ENCODE measurements around the gene TBC1D2B.

TBC1D2B gene

GRCh38 chr15:78024519-78024870, 53.0 kb downstream of the TBC1D2B start:
- DNase-seq = no peak

DNA sequence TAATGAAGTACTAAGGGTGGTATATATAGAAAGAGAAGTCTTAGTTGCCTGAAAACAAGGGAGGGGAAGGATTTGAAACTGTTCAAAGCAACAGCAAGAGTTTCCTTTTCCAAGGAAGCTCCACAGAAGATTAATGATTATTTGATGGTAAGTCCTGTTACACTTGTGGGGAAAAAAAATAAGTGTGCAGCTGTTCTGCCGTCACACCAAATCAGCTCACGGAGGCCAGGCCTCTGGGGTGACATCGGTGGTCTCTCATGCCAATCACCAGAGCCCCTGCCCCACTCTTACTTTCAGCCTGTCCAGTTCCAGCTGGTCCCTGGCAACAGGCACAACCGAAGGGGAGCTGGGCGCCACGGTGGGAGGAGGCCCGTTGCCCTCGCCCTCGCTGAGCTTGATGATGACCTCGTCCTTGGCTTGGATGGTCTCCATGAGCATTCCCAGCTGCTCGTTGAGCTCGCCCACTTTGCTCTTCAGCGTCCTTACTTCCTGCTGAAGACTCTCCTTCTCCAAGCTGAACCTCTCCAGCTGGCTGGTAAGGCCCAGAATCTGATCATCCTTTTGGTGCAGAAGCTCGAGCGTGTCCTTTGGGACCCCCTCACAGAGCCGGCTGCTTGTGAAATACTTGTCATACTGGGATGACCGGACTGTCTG, 53.5 kb downstream of the TBC1D2B start:
- no peak for DNase-seq

DNA sequence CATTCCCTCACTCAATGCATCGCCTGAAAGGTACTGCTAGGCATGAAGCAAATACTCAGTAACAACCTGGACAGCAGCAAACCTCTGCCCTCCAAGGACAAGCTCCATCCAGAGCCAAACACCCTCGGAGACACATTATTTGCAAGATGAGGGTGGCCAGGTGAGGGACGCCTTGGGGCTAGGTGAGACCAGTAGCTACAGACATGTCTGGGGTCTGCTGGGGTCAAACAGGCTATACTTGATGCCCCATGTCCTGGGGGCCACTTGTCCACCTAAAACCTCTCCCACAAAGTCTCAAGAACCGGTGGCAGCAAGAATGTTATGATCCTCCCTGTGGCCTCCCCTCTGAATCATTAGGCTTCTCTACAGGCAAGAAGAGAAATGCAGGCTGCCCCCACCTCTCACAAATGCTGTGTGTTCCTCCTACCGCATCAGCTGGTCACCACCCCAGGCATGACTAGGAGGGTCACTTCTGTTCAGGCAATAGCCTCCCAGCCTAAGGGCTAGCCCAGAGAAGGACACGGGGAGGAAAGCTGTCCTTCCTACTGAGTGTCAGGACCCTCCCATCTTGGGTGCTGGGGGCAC, 54.3 kb downstream of the TBC1D2B start:
- DNase-seq = no peak

DNA sequence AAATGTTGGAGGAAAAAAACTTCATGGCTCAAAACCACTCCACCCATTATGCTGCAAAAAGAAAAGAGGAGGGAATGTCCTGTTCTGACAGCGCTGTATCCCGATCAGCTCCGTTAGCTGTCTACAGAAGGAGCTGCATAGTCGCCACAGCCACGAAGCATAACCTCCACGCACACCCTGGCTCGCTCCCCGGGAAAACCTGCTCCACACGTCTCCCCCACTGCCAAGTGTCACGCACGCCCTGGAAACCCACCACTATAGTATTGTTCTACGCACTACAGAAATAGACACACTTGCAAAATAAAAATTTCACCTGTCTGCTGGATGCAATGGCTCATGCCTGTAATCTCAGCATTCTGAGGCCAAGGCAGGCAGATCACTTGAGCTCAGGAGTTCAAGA, 55.8 kb downstream of the TBC1D2B start:
- DNase-seq = no peak

GRCh38 chr15:78020007-78020406, 57.5 kb downstream of the TBC1D2B start:
- DNase-seq = no peak

DNA sequence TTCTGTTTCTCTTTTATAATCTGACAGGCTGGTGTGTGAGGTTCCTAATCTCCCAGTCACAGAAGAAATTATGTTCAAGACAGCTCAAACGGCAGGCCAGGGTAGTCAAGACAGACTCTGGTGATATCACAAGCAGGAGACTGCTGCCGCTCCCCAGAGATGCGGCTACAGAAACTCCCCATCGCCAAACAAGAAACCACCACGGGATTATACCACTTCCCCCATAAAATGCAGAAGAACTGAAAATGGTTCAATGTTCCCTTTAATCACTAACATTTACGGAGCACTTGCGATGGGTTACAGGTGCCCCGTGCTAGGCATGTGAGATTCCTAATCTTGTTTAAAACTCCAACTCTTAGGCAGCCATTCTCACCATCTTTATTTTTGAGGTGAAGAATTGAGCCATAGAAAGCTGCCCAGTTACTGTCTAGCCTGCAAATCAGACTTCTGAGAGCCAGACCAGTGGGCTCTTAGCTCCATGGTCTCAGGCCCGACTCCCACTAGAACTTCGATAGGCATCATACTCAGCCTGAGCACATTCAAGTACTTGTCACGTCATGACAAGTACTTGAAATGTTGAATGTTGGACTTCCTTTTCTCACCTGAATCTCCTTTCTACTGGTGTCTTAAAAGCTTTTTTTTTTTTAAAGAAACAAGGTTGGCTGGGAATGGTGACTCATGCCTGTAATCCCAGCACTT, 58.4 kb downstream of the TBC1D2B start:
- DNase-seq = no peak

GRCh38 chr15:78018445-78018844, 59.1 kb downstream of the TBC1D2B start:
- DNase-seq = no peak

GRCh38 chr15:78016860-78017259, 60.7 kb downstream of the TBC1D2B start:
- DNase-seq = no peak

GRCh38 chr15:78012643-78013077, 64.9 kb downstream of the TBC1D2B start:
- no peak for DNase-seq

DNA sequence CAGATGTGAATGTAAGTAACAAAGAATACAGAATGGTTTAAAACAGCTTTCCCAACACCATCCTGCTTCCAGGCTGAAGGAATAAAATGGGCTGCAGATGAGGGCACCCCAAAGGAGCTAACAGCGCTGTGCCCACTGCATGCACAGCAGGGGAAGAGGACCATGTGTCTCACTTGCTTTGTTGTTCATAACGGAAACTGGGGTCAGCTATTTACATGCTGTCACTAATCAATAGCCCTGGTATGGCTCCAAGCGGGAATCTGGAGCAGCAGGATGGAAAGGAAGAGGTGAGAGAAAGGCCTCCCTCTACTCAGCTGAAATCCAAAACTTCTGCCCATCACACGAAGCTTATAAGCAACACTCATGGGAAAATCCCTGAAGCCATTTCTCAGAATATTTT, 67.4 kb downstream of the TBC1D2B start:
- no peak for DNase-seq

GRCh38 chr15:78007964-78008886, 69.3 kb downstream of the TBC1D2B start:
- no peak for DNase-seq

GRCh38 chr15:78007211-78007931, 70.1 kb downstream of the TBC1D2B start:
- no peak for DNase-seq

GRCh38 chr15:78006567-78007205, 70.8 kb downstream of the TBC1D2B start:
- no peak for DNase-seq

GRCh38 chr15:78004919-78005634, 72.4 kb downstream of the TBC1D2B start:
- DNase-seq = no peak

DNA sequence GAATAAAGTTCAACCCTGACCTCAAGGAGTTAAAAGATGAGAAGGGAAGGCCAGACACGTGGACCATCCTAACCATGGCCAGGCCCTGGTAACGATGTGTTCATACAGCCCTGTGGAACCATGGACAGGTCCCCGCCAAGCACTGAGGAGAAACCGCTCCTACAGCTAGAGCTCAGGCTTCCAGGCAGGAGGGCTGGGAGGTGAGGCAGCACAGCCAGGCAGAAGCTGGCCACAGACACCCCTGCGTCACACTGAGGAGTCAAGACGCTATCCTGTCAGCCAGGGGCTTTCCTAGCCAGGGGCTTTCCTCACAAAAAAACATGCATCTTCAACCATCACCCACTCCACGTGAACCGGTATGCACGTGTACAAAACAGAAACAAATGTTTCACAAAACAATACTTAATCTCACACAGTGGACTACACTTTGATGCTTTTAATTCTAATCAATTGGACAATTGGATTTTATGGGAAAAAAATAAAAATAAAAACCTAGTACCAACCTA, 73.2 kb downstream of the TBC1D2B start:
- DNase-seq = no peak

DNA sequence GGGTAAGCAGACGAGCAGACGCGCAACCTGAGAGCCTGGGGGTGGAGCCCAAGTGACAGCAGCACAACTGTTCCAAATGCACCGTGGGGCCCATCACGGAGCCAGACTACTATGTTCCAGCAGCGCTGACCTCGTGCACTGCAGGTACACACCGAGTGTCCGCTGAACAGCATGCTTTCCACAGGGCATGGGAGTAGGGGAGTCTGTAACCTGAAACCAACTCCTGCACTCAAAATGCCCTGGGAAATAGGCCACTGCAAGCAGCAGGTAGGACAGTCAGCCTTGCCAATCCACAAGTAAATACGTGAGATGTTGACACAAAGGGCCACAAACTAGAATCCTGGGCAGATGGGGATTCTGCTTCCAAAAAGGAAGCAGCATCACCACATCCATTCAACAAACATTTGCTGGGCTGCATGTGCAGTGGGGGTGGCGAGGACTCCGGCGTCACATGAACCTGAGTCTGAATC, 73.9 kb downstream of the TBC1D2B start:
- DNase-seq = no peak

GRCh38 chr15:78002996-78003395, 74.5 kb downstream of the TBC1D2B start:
- no peak for DNase-seq

DNA sequence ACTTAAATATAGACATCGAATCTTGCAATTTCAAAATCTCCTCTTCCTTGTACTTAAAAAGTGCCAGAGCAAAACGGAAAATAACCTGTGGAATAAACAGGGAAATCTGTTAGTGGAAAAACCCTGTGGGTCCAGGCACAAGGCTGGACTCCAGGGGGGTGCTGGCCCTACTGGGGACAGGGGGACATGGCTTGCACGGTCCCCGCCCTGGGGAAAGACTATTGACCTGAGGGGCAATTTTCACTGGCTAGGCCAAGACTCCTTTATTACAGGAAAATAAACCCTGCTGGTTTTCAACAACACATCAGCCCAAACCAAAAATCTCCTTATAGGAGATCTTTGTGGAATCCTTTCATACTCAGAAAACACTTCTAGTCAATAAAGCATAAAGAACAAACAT, 75.9 kb downstream of the TBC1D2B start:
- DNase-seq = no peak

DNA sequence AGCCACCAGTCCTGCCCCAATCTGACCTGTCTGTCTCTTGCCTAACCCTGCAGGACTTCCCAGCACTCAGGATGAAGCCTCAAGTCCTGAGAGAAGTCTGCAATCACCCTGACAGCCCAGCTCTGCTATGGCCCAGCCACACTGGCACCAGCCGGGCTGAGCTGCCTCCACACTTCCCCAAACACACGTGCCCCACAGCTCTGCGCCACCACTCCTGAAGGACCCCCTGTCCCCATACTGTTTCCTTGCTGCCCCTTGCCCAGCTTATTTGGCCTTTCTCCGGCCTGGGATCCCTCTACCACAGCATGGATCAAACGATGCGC, 76.6 kb downstream of the TBC1D2B start:
- no peak for DNase-seq

DNA sequence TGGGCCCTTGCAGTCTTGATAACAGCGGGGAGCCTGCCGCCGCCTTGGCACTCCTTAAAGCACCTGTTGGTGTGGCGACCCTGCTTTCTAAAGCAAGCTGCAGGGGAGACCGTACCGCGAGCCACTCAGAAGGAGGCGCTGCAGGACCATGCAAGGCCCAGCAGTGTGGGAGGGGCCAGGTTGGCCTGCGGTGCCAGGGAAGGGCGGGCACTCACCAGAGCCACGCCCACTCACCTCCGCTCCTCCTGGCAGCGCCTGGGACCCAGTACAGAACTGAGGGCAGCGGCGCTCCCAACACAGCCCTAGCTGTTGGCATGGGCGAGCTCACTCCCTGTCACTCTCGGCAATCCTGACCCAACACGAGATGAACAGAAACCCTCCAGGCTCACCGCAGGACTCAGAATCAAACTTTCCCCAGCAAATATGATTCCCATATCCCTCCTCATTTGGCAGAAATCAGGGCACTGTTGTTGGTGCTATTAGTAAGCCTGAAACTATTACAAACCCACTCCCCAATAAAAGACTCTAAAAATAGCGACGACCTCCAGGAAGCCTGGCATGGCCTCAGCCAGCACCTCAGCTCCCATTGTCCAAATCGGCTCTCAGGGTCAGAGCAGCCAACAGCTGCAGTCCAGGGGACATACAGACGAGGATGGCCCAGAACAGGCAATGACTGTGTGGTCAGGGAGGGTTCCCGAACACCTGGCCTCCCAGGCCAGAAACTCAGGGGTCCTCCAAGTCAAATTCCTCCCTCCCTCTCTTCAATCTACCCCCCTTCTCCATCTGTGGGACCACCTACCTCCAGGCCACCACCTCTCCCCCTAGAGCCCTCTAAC, 77.2 kb downstream of the TBC1D2B start:
- DNase-seq = no peak

Data from NCI-H1436 treated with DMSO at 0.1 percent for 48 hours (cell line).